Measurements from ENCODE around the gene OR2M7. TPM values are rescaled to one million over a fixed set of nuclear protein-coding genes. Genes with fewer than 3 reads are reported as not detected.
"Not testable (repeated sequence)": the region's sequence is repeated elsewhere in the genome, so short reads cannot be mapped to it uniquely, and the experiment has no call there.

OR2M7 gene
- polyA plus RNA-seq, 1 experiment: not detected

DNA sequence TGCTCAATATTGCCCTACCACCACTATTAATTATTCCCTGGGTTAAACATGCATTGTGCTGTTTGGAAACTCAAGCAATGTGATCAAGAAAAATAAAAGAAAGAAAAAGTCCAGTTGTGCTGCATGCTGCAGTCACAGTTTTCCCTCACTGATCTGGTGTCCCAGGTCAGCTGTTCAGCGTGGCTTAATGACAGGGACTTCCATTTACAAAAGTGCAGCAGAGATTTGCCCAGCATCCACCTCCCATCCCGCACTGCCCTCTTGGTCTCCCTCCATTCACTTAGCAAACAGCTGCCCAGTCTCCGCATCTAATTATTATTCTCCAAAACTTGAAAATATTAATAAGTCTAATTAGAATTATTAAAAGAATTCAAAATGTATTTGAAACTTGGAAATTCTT lies 35.0 kb upstream of the OR2M7 start:
- TF ChIP-seq, protein P1, sequence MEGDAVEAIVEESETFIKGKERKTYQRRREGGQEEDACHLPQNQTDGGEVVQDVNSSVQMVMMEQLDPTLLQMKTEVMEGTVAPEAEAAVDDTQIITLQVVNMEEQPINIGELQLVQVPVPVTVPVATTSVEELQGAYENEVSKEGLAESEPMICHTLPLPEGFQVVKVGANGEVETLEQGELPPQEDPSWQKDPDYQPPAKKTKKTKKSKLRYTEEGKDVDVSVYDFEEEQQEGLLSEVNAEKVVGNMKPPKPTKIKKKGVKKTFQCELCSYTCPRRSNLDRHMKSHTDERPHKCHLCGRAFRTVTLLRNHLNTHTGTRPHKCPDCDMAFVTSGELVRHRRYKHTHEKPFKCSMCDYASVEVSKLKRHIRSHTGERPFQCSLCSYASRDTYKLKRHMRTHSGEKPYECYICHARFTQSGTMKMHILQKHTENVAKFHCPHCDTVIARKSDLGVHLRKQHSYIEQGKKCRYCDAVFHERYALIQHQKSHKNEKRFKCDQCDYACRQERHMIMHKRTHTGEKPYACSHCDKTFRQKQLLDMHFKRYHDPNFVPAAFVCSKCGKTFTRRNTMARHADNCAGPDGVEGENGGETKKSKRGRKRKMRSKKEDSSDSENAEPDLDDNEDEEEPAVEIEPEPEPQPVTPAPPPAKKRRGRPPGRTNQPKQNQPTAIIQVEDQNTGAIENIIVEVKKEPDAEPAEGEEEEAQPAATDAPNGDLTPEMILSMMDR (IDR thresholded peaks at IDR 0.05; ENCODE audit: insufficient read depth, low read depth, low read length): no peak
- Histone ChIP-seq H3K4me3 (ENCODE audit: low read depth, low read length) (no peak overlapping the region), H3K36me3 (ENCODE audit: control insufficient read depth, insufficient read depth, low read length) (no peaks in the 10 kb centered on the region), H3K27me3 (ENCODE audit: control insufficient read depth, insufficient read depth, low read length) (no peaks in the 10 kb centered on the region)
- no peak for DNase-seq (ENCODE audit: low read depth)
- CTCF ChIA-PET: no interaction called here
- POLR2A ChIA-PET: no interaction called here

DNA sequence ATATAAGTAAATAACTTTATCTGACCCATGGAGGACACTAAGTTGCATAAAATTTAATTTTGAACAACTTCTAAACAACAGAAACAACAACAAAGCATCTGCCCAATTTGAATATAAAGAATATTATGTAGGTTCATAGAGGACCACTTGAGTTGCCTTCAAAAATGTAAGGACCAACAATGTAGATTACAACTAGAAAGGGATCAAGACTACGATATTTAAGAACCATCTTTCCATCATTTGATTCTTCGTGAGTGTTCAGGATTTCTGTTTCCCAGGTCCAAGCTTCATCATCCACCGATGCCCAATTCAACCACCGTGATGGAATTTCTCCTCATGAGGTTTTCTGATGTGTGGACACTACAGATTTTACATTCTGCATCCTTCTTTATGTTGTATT lies 24.1 kb upstream of the OR2M7 start, which contains the start of gene OR14C36:
Gene OR14C36, plus strand, starts transcription at position 301 of the 400 bp plus-strand sequence. Its CDS starts 0 bp downstream, at position 301.
- DNase-seq (ENCODE audit: low read depth): no peak
- CTCF ChIA-PET: no interaction called here
- no peaks in the 10 kb centered on the region for H3K27me3 ChIP-seq (ENCODE audit: control insufficient read depth, insufficient read depth, low read length)
- no peaks in the 10 kb centered on the region for H3K36me3 ChIP-seq (ENCODE audit: control insufficient read depth, insufficient read depth, low read length)
- POLR2A ChIA-PET: no interaction called here
- no peak within 1 kb of the TSS for H3K4me3 ChIP-seq (ENCODE audit: low read depth, low read length)
- TF ChIP-seq, protein P1 (IDR thresholded peaks at IDR 0.05; ENCODE audit: insufficient read depth, low read depth, low read length): no peak

DNA sequence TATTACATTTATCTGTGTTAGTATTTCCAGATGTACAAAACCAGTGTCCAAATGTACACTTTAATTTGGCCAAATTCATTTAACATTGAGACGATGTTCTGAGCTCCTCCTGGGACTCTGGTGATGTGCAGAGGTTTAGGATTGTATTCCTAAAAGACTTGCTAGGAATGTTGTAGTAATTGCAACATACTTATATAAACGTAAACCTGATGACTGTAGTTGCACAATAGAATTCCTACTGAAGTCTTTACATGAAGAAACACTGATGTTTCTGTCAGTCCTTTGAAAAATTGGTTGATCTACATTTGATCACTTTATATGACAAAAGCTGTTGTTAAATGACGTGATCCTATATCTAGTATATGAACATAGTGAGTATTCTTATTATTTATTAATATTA lies 19.1 kb upstream of the OR2M7 start:
- Histone ChIP-seq H3K27me3 (ENCODE audit: control insufficient read depth, insufficient read depth, low read length) (no peaks in the 10 kb centered on the region), H3K36me3 (ENCODE audit: control insufficient read depth, insufficient read depth, low read length) (no peaks in the 10 kb centered on the region), H3K4me3 (ENCODE audit: low read depth, low read length) (no peak overlapping the region)
- DNase-seq (ENCODE audit: low read depth): no peak
- TF ChIP-seq, protein P1 (IDR thresholded peaks at IDR 0.05; ENCODE audit: insufficient read depth, low read depth, low read length): no peak
- POLR2A ChIA-PET: no interaction called here
- CTCF ChIA-PET: no interaction called here

DNA sequence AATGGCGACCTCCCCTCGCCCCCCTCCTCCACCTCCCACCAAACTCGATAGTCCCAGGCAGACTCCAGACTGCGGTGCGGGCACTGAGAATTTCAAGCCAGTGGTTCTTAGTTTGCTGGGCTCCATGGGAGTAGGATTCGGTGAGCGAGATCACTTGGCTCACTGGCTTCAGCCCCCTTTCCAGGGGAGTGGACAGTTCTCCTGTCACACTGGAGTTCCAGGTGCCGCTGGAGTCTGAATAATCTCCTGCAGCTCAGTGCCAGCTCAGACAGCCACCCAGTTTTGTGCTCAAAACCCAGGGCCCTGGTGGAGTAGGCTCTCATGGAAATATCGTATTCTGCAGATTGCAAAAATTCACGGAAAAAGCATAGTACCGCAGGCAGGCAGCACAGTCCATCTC lies 7.6 kb downstream of the OR2M7 start:
- no peak for DNase-seq (ENCODE audit: low read depth)
- TF ChIP-seq, protein P1 (IDR thresholded peaks at IDR 0.05; ENCODE audit: insufficient read depth, low read depth, low read length): no peak
- H3K36me3 ChIP-seq (ENCODE audit: control insufficient read depth, insufficient read depth, low read length): no peaks in the 10 kb centered on the region
- no peak overlapping the region for H3K4me3 ChIP-seq (ENCODE audit: low read depth, low read length)
- H3K27me3 ChIP-seq (ENCODE audit: control insufficient read depth, insufficient read depth, low read length): no peaks in the 10 kb centered on the region
- ChIA-PET POLR2A (no interaction called here), CTCF (no interaction called here)

DNA sequence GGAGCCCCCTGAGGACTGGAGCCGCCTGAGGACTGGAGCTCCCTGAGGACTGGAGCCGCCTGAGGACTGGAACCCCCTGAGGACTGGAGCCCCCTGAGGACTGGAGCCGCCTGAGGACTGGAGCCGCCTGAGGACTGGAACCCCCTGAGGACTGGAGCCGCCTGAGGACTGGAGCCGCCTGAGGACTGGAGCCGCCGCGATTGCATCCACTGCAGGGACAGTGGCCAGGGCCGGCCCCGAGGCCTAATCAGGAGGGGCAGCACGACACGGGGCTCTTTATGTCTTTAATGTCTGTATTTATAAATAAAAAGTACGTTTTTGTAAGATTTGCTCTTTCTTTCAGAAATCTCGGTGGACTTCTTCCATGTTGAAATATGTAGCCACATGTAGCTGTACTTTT lies 17.6 kb downstream of the OR2M7 start:
- CTCF ChIA-PET: not testable (repeated sequence)

DNA sequence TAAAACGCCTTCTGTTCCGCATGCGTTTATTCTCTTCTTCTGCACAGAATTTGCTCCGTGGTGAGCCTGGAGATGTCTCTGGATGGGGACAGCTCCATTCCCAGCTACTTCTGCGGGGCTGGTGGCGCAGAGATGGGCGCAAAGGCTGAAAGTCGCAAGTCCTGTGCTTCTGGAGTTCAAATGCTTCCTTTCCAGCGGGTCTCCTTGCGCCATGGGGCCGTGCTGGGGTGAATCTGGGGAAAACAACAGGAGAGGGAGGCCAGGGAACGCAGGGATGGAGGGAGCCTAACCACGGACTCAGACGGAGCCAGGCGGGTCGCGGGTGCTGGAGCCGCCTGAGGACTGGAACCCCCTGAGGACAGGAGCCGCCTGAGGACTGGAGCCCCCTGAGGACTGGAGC lies 18.3 kb downstream of the OR2M7 start:
- ChIA-PET CTCF (no interaction called here), POLR2A (no interaction called here)
- no peak for DNase-seq (ENCODE audit: low read depth)
- no peaks in the 10 kb centered on the region for H3K36me3 ChIP-seq (ENCODE audit: control insufficient read depth, insufficient read depth, low read length)
- TF ChIP-seq, protein P1 (IDR thresholded peaks at IDR 0.05; ENCODE audit: insufficient read depth, low read depth, low read length): no peak
- no peaks in the 10 kb centered on the region for H3K27me3 ChIP-seq (ENCODE audit: control insufficient read depth, insufficient read depth, low read length)
- no peak overlapping the region for H3K4me3 ChIP-seq (ENCODE audit: low read depth, low read length)

More for the DNA sequence above, 17.6 kb downstream of the OR2M7 start:
- H3K27me3 ChIP-seq (ENCODE audit: control insufficient read depth, insufficient read depth, low read length); H3K36me3 ChIP-seq (ENCODE audit: control insufficient read depth, insufficient read depth, low read length); POLR2A ChIA-PET; H3K4me3 ChIP-seq (ENCODE audit: low read depth, low read length); DNase-seq (ENCODE audit: low read depth): not testable (repeated sequence)

DNA sequence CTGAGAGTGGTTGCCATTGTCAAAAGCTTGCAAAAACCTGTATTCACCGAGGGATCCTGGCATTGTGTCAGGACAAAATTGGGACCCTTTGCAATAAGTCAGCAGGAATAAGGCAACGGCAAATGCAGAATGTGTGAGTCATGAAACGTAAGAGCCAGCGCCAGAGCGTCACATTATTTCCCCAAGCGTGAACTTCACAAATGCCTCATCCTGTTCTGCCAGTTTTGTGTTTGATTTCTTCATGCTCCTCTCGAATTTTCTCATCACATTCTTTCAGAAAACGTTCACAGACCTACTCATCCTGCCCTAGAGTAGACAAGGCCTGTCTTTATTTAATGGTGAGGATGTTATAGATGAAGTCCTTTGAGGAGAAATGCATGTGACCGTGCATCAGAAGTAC lies 18.7 kb downstream of the OR2M7 start:
- CTCF ChIA-PET, POLR2A ChIA-PET: not testable (repeated sequence)

More for the DNA sequence above, 18.7 kb downstream of the OR2M7 start:
- not testable (repeated sequence) for H3K4me3 ChIP-seq (ENCODE audit: low read depth, low read length); DNase-seq (ENCODE audit: low read depth); H3K27me3 ChIP-seq (ENCODE audit: control insufficient read depth, insufficient read depth, low read length); H3K36me3 ChIP-seq (ENCODE audit: control insufficient read depth, insufficient read depth, low read length)
